ENCODE results near the gene XIAP. TPM values are rescaled to one million over a fixed set of nuclear protein-coding genes. Genes with fewer than 3 reads are reported as not detected.

The XIAP gene
- total and polyA plus RNA-seq, 2 experiments from 2014 or later: 12.8 to 25.5 TPM

- TF ChIP-seq, protein P1, sequence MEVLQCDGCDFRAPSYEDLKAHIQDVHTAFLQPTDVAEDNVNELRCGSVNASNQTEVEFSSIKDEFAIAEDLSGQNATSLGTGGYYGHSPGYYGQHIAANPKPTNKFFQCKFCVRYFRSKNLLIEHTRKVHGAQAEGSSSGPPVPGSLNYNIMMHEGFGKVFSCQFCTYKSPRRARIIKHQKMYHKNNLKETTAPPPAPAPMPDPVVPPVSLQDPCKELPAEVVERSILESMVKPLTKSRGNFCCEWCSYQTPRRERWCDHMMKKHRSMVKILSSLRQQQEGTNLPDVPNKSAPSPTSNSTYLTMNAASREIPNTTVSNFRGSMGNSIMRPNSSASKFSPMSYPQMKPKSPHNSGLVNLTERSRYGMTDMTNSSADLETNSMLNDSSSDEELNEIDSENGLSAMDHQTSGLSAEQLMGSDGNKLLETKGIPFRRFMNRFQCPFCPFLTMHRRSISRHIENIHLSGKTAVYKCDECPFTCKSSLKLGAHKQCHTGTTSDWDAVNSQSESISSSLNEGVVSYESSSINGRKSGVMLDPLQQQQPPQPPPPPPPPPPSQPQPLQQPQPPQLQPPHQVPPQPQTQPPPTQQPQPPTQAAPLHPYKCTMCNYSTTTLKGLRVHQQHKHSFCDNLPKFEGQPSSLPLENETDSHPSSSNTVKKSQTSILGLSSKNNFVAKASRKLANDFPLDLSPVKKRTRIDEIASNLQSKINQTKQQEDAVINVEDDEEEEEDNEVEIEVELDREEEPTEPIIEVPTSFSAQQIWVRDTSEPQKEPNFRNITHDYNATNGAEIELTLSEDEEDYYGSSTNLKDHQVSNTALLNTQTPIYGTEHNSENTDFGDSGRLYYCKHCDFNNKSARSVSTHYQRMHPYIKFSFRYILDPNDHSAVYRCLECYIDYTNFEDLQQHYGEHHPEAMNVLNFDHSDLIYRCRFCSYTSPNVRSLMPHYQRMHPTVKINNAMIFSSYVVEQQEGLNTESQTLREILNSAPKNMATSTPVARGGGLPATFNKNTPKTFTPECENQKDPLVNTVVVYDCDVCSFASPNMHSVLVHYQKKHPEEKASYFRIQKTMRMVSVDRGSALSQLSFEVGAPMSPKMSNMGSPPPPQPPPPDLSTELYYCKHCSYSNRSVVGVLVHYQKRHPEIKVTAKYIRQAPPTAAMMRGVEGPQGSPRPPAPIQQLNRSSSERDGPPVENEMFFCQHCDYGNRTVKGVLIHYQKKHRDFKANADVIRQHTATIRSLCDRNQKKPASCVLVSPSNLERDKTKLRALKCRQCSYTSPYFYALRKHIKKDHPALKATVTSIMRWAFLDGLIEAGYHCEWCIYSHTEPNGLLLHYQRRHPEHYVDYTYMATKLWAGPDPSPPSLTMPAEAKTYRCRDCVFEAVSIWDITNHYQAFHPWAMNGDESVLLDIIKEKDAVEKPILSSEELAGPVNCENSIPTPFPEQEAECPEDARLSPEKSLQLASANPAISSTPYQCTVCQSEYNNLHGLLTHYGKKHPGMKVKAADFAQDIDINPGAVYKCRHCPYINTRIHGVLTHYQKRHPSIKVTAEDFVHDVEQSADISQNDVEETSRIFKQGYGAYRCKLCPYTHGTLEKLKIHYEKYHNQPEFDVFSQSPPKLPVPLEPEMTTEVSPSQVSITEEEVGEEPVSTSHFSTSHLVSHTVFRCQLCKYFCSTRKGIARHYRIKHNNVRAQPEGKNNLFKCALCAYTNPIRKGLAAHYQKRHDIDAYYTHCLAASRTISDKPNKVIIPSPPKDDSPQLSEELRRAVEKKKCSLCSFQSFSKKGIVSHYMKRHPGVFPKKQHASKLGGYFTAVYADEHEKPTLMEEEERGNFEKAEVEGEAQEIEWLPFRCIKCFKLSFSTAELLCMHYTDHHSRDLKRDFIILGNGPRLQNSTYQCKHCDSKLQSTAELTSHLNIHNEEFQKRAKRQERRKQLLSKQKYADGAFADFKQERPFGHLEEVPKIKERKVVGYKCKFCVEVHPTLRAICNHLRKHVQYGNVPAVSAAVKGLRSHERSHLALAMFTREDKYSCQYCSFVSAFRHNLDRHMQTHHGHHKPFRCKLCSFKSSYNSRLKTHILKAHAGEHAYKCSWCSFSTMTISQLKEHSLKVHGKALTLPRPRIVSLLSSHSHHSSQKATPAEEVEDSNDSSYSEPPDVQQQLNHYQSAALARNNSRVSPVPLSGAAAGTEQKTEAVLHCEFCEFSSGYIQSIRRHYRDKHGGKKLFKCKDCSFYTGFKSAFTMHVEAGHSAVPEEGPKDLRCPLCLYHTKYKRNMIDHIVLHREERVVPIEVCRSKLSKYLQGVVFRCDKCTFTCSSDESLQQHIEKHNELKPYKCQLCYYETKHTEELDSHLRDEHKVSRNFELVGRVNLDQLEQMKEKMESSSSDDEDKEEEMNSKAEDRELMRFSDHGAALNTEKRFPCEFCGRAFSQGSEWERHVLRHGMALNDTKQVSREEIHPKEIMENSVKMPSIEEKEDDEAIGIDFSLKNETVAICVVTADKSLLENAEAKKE (CRISPR knock-in tag; IDR thresholded peaks at IDR 0.05): no peak
- TF ChIP-seq EZH2 (IDR thresholded peaks at IDR 0.05; ENCODE audit: low read depth, unreplicated experiment) (no peak), POLR2AphosphoS5 (IDR thresholded peaks at IDR 0.05; ENCODE audit: low read depth) (no peak), JUNB (IDR thresholded peaks at IDR 0.05; ENCODE audit: unreplicated experiment) (no peak), NANOG (IDR thresholded peaks at IDR 0.05; ENCODE audit: borderline replicate concordance) (no peak), EZH2phosphoT487 (IDR thresholded peaks at IDR 0.05; ENCODE audit: unreplicated experiment) (no peak), CTCF (conservative IDR thresholded peaks at IDR 0.05; ENCODE audit: low read depth in 2 of 2) (no peak), ZNF331 (CRISPR knock-in tag; IDR thresholded peaks at IDR 0.05; ENCODE audit: low read depth) (no peak)
Measured at GRCh38 chrX:123834116-123834515, 25.7 kb upstream of the XIAP start (continued).
